ENCODE measurements around the gene RFX1. TPM values are rescaled to one million over a fixed set of nuclear protein-coding genes. Genes with fewer than 3 reads are reported as not detected.

The RFX1 gene
- total and polyA plus RNA-seq, 9 of the 15 experiments (the other 6 are each of a cell fraction or from before 2014, with no cell fraction given): 0.14 to 19.3 (median 1.2) TPM

- intact Hi-C loops (cut with micrococcal nuclease): no loop called here
- DNase-seq (ENCODE audit: extremely low read depth in 1 of 4, low spot score in 3 of 4) (no peak), ATAC-seq (no peak), FAIRE-seq (no peak)
- BruUV-seq (replicated peaks): no TSS peak
- H3K36me3 ChIP-seq (ENCODE audit: control insufficient read depth, insufficient read depth, low read length): peaks cover 32% of the 10 kb centered on the region; the same call in 1 of the 3 replicates
- H3K4me3 ChIP-seq: no peak overlapping the region
- TF ChIP-seq FOXP4 (CRISPR knock-in tag; IDR thresholded peaks at IDR 0.05; ENCODE audit: borderline replicate concordance): no peak
- TF ChIP-seq MEIS2 (IDR thresholded peaks at IDR 0.05; ENCODE audit: partially characterized antibody): peak; percentile 6
- H3K4me2 ChIP-seq (ENCODE audit: insufficient read depth, low read length): no peak overlapping the region
- H3K4me1 ChIP-seq (replicated peaks in 1 of 2; ENCODE audit: control insufficient read depth in 2 of 2, insufficient read depth in 2 of 2, low read length in 2 of 2): peaks cover 0 to 62% of the 10 kb centered on the region in 2 experiments; a peak in 2 of 5 replicates
- H3K79me2 ChIP-seq (ENCODE audit: control insufficient read depth, insufficient read depth, low read length): no peaks in the 10 kb centered on the region
- ChIA-PET POLR2A (interaction anchor here (1.4 kb wide), 1 partner anchor 22 kb away, joined by 9 read pairs; the partner anchor contains the start of gene RFX1), CTCF (ENCODE audit: low intra/inter-chr PET ratio) (no interaction called here)
- no peak overlapping the region for H2AFZ ChIP-seq (ENCODE audit: low read depth, low read length)
- no peaks in the 10 kb centered on the region for H3K27me3 ChIP-seq (ENCODE audit: control insufficient read depth in 2 of 2, insufficient read depth in 2 of 2, low read length in 2 of 2)
- no peaks in the 10 kb centered on the region for H4K20me1 ChIP-seq (replicated peaks; ENCODE audit: control insufficient read depth, insufficient read depth, low read length)
- no peaks in the 10 kb centered on the region for H3K9me3 ChIP-seq (replicated peaks; ENCODE audit: control insufficient read depth, insufficient read depth, low read depth, low read length)
- no peak overlapping the region; a peak in 1 of 4 replicates for H3K9ac ChIP-seq (ENCODE audit: insufficient read depth in 1 of 2, low read depth in 2 of 2, low read length in 2 of 2)
- in situ Hi-C loops (cut with MboI): no loop called here
- H3K9me1 ChIP-seq (ENCODE audit: control insufficient read depth, insufficient read depth, low read length): peaks cover 3% of the 10 kb centered on the region
- WGBS (ENCODE audit: insufficient coverage, low coverage, missing lambda C conversion rate): 67% methylated on average over 7 of the region's 15 CpGs
- H3K27ac ChIP-seq (ENCODE audit: extremely low read depth, low read depth, low read length): no peak overlapping the region
Observed at GRCh38 chr19:13984186-13984585, 21.9 kb downstream of the RFX1 start.
